ENCODE results near the gene DHX57.
A peak's percentile ranks its signal among the peaks of the same experiment; 100 is the strongest.
"Not testable (repeated sequence)": the region's sequence is repeated elsewhere in the genome, so short reads cannot be mapped to it uniquely, and the experiment has no call there.

The DHX57 gene

DNA sequence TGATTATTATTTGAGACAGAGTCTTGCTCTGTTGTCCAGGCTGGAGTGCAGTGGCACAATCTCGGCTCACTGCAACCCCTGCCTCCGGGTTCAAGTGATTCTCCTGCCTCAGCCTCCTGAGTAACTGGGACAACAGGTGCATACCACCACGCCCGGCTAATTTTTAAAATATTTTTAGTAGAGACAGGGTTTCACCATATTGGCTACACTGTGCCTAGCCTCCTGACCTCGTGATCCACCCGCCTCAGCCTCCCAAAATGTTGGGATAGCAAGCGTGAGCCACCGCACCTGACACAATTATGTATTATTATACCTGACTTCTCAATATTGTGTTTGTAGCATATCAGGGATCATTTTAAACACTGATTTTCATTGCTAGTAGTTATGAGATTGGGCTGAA lies 83.4 kb downstream of the DHX57 start:
- H3K36me3 ChIP-seq (ENCODE audit: control insufficient read depth in 5 of 5, insufficient read depth in 5 of 5, low read length in 5 of 5); H3K27ac ChIP-seq (ENCODE audit: low read depth, low read length); H3K4me1 ChIP-seq (ENCODE audit: control insufficient read depth in 5 of 5, insufficient read depth in 5 of 5, low read length in 5 of 5); H3K9ac ChIP-seq (ENCODE audit: low read length in 5 of 5); H3K9me3 ChIP-seq (ENCODE audit: control insufficient read depth in 5 of 5, low read length in 5 of 5); H3K4me3 ChIP-seq (ENCODE audit: low read depth in 1 of 5, low read length in 5 of 5); H3K27me3 ChIP-seq (ENCODE audit: control insufficient read depth in 5 of 5, insufficient read depth in 4 of 5, low read length in 5 of 5): not testable (repeated sequence)

DNA sequence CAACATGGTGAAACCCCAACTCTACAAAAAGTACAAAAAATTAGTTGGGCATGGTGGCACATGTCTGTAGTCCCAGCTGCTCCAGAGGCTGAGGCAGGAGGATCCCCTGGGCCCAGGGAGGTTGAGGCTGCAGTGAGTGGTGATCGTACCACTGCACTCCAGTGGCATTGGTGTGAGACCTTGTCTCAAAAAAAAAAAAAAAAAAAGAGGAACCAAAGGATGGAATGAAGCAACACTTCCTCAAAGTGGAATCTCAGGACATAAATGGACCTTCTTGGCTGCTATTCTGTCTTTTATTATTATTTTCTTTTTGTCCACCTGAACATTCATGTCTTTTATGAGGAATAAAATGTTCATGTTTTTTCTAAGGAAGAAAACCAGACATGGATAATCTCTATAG lies 84.0 kb downstream of the DHX57 start:
- H3K27me3 ChIP-seq (ENCODE audit: control insufficient read depth in 5 of 5, insufficient read depth in 4 of 5, low read length in 5 of 5) = no peaks in the 10 kb centered on the region
- no peak overlapping the region for H3K9ac ChIP-seq (ENCODE audit: low read length in 5 of 5)
- H3K27ac ChIP-seq (ENCODE audit: low read depth, low read length) = no peak overlapping the region
- no peak overlapping the region for H3K4me3 ChIP-seq (ENCODE audit: low read depth in 1 of 5, low read length in 5 of 5)
- no peaks in the 10 kb centered on the region for H3K9me3 ChIP-seq (ENCODE audit: control insufficient read depth in 5 of 5, low read length in 5 of 5)
- no peaks in the 10 kb centered on the region for H3K36me3 ChIP-seq (ENCODE audit: control insufficient read depth in 5 of 5, insufficient read depth in 5 of 5, low read length in 5 of 5)
- H3K4me1 ChIP-seq (ENCODE audit: control insufficient read depth in 5 of 5, insufficient read depth in 5 of 5, low read length in 5 of 5) = no peaks in the 10 kb centered on the region

DNA sequence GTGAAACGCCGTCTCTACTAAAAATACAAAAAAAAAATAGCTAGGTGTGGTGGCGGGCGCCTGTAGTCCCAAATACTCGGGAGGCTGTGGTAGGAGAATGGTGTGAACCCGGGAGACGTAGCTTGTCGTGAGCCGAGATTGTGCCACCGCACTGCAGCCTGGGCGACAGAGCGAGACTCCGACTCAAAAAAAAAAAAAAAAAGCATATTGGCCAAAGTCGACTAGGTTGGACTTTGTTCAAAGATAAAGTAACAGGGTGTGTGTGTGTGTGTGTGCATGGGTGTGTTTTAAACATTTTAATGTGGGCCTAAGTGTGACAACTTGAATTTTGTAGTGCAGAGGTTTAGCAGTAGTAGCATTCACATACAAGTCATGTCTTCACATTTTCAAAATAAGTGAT lies 86.0 kb downstream of the DHX57 start:
- Histone ChIP-seq H3K9me3 (ENCODE audit: control insufficient read depth in 5 of 5, low read length in 5 of 5) (no peaks in the 10 kb centered on the region), H3K36me3 (ENCODE audit: control insufficient read depth in 5 of 5, insufficient read depth in 5 of 5, low read length in 5 of 5) (no peaks in the 10 kb centered on the region), H3K4me3 (ENCODE audit: low read depth in 1 of 5, low read length in 5 of 5) (no peak overlapping the region), H3K9ac (ENCODE audit: low read length in 5 of 5) (no peak overlapping the region), H3K27me3 (ENCODE audit: control insufficient read depth in 5 of 5, insufficient read depth in 4 of 5, low read length in 5 of 5) (no peaks in the 10 kb centered on the region), H3K27ac (ENCODE audit: low read depth, low read length) (no peak overlapping the region), H3K4me1 (ENCODE audit: control insufficient read depth in 5 of 5, insufficient read depth in 5 of 5, low read length in 5 of 5) (peaks cover 0 to 6% (median 0%) of the 10 kb centered on the region in 5 donors)

DNA sequence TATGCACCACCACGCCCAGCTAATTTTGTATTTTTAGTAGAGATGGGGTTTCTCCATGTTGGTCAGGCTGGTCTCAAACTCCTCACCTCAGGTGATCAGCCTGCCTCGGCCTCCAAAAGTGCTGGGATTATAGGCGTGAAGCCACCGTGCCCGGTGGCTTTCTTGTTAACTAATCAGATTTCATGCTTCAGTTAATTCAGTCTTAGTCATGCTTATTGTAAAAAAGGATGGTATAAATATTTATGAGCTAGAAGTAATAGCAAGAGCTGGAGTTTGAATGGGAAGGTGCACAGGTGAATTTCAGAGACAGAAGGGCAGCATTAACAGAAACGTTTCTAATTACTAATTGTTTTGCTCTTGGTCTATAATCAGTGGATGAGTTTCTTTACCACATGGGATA lies 87.4 kb downstream of the DHX57 start:
- H3K9me3 ChIP-seq (ENCODE audit: control insufficient read depth in 5 of 5, low read length in 5 of 5) = no peaks in the 10 kb centered on the region
- H3K27me3 ChIP-seq (ENCODE audit: control insufficient read depth in 5 of 5, insufficient read depth in 4 of 5, low read length in 5 of 5) = no peaks in the 10 kb centered on the region
- H3K4me1 ChIP-seq (ENCODE audit: control insufficient read depth in 5 of 5, insufficient read depth in 5 of 5, low read length in 5 of 5) = peaks cover 0 to 7% (median 0%) of the 10 kb centered on the region in 5 donors
- no peaks in the 10 kb centered on the region for H3K36me3 ChIP-seq (ENCODE audit: control insufficient read depth in 5 of 5, insufficient read depth in 5 of 5, low read length in 5 of 5)
- no peak overlapping the region for H3K9ac ChIP-seq (ENCODE audit: low read length in 5 of 5)
- H3K27ac ChIP-seq (ENCODE audit: low read depth, low read length) = no peak overlapping the region
- no peak overlapping the region for H3K4me3 ChIP-seq (ENCODE audit: low read depth in 1 of 5, low read length in 5 of 5)

DNA sequence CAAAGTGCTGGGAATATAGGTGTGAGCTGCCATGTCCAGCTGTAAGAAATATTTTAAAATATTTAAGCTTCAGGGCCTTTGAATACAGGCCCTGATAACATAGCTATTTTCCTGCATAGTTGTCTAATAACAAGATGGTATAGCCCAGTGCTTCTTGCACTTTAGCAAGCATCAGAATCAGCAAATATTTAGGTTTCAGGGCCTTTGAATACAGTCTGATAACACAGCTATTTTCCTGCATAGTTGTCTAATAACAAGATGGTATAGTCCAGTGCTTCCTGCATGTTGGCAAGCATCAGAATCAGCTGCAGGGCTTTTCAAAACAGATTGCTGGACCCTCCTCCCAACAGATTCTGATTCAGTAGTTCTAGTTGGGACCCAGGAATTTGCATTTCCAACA lies 92.1 kb downstream of the DHX57 start:
- Histone ChIP-seq H3K27ac (ENCODE audit: low read depth, low read length) (no peak overlapping the region), H3K9ac (ENCODE audit: low read length in 5 of 5) (no peak overlapping the region), H3K4me1 (ENCODE audit: control insufficient read depth in 5 of 5, insufficient read depth in 5 of 5, low read length in 5 of 5) (peaks cover 0 to 12% (median 5%) of the 10 kb centered on the region in 5 donors), H3K27me3 (ENCODE audit: control insufficient read depth in 5 of 5, insufficient read depth in 4 of 5, low read length in 5 of 5) (no peaks in the 10 kb centered on the region), H3K9me3 (ENCODE audit: control insufficient read depth in 5 of 5, low read length in 5 of 5) (no peaks in the 10 kb centered on the region), H3K4me3 (ENCODE audit: low read depth in 1 of 5, low read length in 5 of 5) (no peak overlapping the region), H3K36me3 (ENCODE audit: control insufficient read depth in 5 of 5, insufficient read depth in 5 of 5, low read length in 5 of 5) (peaks cover 6 to 17% (median 8%) of the 10 kb centered on the region in 5 donors)

DNA sequence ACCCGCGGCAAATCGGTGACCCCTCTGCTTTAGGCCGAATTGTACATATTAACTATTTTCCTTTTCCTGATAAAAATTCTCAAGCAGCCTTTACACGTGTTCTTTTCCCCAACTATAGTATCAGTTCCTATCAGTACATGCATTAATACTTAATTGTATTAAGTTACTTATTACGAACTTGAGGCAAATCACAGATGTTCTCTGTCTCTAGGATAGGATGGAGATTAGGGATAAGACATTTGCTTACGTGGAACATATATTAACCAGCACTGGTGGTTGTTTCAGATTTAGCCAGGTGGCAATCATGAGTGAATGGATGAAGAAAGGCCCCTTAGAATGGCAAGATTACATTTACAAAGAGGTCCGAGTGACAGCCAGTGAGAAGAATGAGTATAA lies 97.0 kb downstream of the DHX57 start:
- no peaks in the 10 kb centered on the region for H3K27me3 ChIP-seq (ENCODE audit: control insufficient read depth in 5 of 5, insufficient read depth in 4 of 5, low read length in 5 of 5)
- peak overlapping the region; percentile 64 for H3K27ac ChIP-seq (ENCODE audit: low read depth, low read length)
- no peaks in the 10 kb centered on the region for H3K9me3 ChIP-seq (ENCODE audit: control insufficient read depth in 5 of 5, low read length in 5 of 5)
- H3K9ac ChIP-seq (ENCODE audit: low read length in 5 of 5) = peak overlapping the region; percentile 40 to 97 (median 80)
- peaks cover 0 to 12% (median 9%) of the 10 kb centered on the region in 5 donors for H3K4me1 ChIP-seq (ENCODE audit: control insufficient read depth in 5 of 5, insufficient read depth in 5 of 5, low read length in 5 of 5)
- H3K4me3 ChIP-seq (ENCODE audit: low read depth in 1 of 5, low read length in 5 of 5) = peak overlapping the region; percentile 78 to 89 (median 86)
- peaks cover 6 to 17% (median 8%) of the 10 kb centered on the region in 5 donors for H3K36me3 ChIP-seq (ENCODE audit: control insufficient read depth in 5 of 5, insufficient read depth in 5 of 5, low read length in 5 of 5)

DNA sequence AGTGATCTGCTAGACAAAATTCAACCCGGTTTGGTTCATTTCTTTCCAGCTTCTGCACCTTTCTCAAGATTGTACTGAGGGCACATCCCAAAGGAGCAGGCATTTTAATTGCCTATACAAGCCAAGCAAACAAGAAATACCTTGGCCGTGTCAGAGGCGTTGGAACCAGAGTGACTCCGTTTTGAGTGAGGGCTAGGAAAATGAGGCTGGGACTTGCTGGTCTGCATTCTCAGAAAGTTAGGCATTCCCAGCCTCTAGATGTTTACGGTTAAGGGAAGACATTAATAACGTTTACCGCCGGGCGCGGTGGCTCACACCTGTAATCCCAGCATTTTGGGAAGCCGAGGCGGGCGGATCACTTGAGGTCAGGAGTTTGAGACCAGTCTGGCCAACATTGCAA lies 99.2 kb downstream of the DHX57 start:
- Histone ChIP-seq H3K9me3 (ENCODE audit: control insufficient read depth in 5 of 5, low read length in 5 of 5) (no peaks in the 10 kb centered on the region), H3K9ac (ENCODE audit: low read length in 5 of 5) (no peak overlapping the region), H3K27me3 (ENCODE audit: control insufficient read depth in 5 of 5, insufficient read depth in 4 of 5, low read length in 5 of 5) (no peaks in the 10 kb centered on the region), H3K4me1 (ENCODE audit: control insufficient read depth in 5 of 5, insufficient read depth in 5 of 5, low read length in 5 of 5) (peaks cover 0 to 16% (median 15%) of the 10 kb centered on the region in 5 donors), H3K36me3 (ENCODE audit: control insufficient read depth in 5 of 5, insufficient read depth in 5 of 5, low read length in 5 of 5) (peaks cover 3 to 12% (median 5%) of the 10 kb centered on the region in 5 donors), H3K4me3 (ENCODE audit: low read depth in 1 of 5, low read length in 5 of 5) (no peak overlapping the region), H3K27ac (ENCODE audit: low read depth, low read length) (no peak overlapping the region)

DNA sequence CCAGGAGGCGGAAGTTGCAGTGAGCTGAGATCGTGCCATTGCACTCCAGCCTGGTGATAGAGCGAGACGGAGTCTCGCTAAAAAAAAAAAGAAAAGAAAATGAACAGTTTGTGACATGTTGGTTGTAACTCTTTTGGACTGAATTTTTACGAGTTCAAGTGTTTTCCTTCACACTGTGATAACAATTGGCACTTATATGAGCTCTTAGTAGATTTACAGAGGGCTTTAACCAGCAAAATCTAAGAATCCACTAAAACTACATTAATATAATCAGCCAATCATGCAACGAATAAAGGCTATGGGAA lies 99.9 kb downstream of the DHX57 start:
- Histone ChIP-seq H3K36me3 (ENCODE audit: control insufficient read depth in 5 of 5, insufficient read depth in 5 of 5, low read length in 5 of 5) (peaks cover 0 to 5% (median 0%) of the 10 kb centered on the region in 5 donors), H3K27ac (ENCODE audit: low read depth, low read length) (no peak overlapping the region), H3K9me3 (ENCODE audit: control insufficient read depth in 5 of 5, low read length in 5 of 5) (no peaks in the 10 kb centered on the region), H3K4me3 (ENCODE audit: low read depth in 1 of 5, low read length in 5 of 5) (no peak overlapping the region), H3K27me3 (ENCODE audit: control insufficient read depth in 5 of 5, insufficient read depth in 4 of 5, low read length in 5 of 5) (no peaks in the 10 kb centered on the region), H3K9ac (ENCODE audit: low read length in 5 of 5) (no peak overlapping the region), H3K4me1 (ENCODE audit: control insufficient read depth in 5 of 5, insufficient read depth in 5 of 5, low read length in 5 of 5) (peaks cover 0 to 17% (median 15%) of the 10 kb centered on the region in 5 donors)

DNA sequence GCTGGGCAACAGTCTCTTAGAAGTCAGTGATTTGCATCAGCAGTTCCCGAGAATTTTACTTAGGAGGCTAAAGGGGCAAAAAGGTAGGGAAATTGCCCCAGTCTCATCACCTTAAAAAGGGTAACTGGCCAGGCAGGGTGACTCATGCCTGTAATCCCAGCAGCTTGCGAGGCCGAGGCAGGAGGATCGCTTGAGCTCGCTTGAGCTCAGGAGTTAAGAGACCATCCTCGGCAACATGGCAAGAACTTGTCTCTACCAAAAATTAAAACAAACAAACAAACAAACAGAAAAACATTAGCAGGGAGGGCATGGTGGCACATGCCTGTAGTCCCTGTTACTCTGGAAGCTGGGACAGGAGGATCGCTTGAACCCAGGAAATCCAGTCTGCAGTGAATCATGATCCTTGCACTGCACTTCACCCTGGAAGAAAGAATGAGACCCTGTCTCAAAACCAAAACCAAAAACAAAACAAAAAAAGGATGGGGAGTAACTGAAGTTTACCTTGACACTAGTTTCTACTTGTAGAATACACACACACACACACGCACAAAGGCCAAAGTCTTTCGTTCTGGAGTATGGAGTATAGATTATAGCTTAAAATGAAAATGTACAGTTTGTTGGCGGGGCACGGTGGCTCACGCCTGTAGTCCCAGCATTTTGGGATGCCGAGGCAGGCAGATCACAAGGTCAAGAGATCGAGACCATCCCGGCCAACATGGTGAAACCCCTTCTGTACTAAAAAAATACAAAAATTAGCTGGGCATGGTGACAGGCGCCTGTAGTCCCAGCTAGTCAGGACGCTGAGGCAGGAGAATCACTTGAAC lies 100.4 kb downstream of the DHX57 start:
- Histone ChIP-seq H3K27ac (ENCODE audit: low read depth, low read length) (no peak overlapping the region), H3K36me3 (ENCODE audit: control insufficient read depth in 5 of 5, insufficient read depth in 5 of 5, low read length in 5 of 5) (peaks cover 0 to under 1% (median 0%) of the 10 kb centered on the region in 5 donors), H3K9me3 (ENCODE audit: control insufficient read depth in 5 of 5, low read length in 5 of 5) (no peaks in the 10 kb centered on the region), H3K4me3 (ENCODE audit: low read depth in 1 of 5, low read length in 5 of 5) (no peak overlapping the region), H3K27me3 (ENCODE audit: control insufficient read depth in 5 of 5, insufficient read depth in 4 of 5, low read length in 5 of 5) (no peaks in the 10 kb centered on the region), H3K4me1 (ENCODE audit: control insufficient read depth in 5 of 5, insufficient read depth in 5 of 5, low read length in 5 of 5) (peaks cover 0 to 17% (median 15%) of the 10 kb centered on the region in 5 donors), H3K9ac (ENCODE audit: low read length in 5 of 5) (no peak overlapping the region)

DNA sequence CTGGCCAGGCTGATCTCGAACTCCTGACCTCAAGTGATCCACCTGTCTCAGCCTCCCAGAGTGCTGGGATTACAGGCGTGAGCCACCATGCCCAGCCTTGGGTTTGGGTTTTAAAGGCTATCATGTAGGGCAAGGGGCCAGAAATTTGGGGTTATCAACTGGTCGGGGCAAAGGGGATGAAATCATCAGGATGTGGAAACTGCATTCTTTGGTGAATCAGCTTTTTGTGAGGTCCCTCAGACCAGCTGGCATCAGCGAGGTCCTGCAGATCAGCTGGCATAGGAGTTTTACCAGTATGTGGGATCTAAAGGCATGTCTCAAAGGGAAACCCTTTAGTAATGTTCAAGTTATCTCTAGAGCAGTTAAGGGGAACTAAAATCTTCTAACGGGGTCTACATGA lies 104.1 kb downstream of the DHX57 start:
- Histone ChIP-seq H3K4me3 (ENCODE audit: low read depth in 1 of 5, low read length in 5 of 5) (no peak overlapping the region), H3K9ac (ENCODE audit: low read length in 5 of 5) (no peak overlapping the region), H3K27me3 (ENCODE audit: control insufficient read depth in 5 of 5, insufficient read depth in 4 of 5, low read length in 5 of 5) (no peaks in the 10 kb centered on the region), H3K9me3 (ENCODE audit: control insufficient read depth in 5 of 5, low read length in 5 of 5) (no peaks in the 10 kb centered on the region), H3K36me3 (ENCODE audit: control insufficient read depth in 5 of 5, insufficient read depth in 5 of 5, low read length in 5 of 5) (no peaks in the 10 kb centered on the region), H3K27ac (ENCODE audit: low read depth, low read length) (no peak overlapping the region), H3K4me1 (ENCODE audit: control insufficient read depth in 5 of 5, insufficient read depth in 5 of 5, low read length in 5 of 5) (peaks cover 0 to 7% (median 3%) of the 10 kb centered on the region in 5 donors)
